SU-DHL-6 (cell line): ENCODE measurements around the gene XYLT1.

Experiments
- EZH2phosphoT487 ChIP-seq: fragments of 200-600 bp; sonication (generic), shearing (Covaris generic); conservative IDR thresholded peaks from 2 replicates; pipeline ENCODE4 v1.6.1; 2018; ENCODE audit warnings: mild to moderate bottlenecking, antibody characterized with exemption, low read length, moderate library complexity, mixed read lengths
- TF ChIP-seq, protein P1 (sequence below): fragments of 200-600 bp; sonication (generic); IDR thresholded peaks from one replicate; pipeline ENCODE4 v1.5.1; 2017; ENCODE audit warnings: antibody characterized with exemption, mild to moderate bottlenecking, low read length, moderate library complexity; ENCODE audit not compliant: insufficient read depth, poor library complexity, severe bottlenecking

DNA sequence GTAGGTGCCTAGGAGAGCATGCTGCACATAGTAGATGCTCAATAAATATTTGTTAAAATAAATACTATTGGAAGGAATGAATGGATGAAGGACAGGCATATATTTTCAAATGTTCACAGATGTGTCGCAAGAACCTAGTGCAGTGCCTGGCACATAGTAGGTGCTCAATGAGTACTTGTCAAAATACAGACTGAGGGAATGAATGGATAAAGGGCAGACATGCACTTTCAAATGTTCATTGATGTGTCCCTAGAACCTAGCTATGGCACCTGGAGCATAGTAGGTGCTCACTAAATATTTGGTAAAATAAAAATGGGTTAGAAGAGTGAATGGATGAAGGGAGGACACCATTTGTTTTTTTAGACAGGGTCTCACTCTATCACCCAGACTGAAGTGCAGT lies 26.1 kb downstream of the XYLT1 start:
- TF ChIP-seq, protein P1, sequence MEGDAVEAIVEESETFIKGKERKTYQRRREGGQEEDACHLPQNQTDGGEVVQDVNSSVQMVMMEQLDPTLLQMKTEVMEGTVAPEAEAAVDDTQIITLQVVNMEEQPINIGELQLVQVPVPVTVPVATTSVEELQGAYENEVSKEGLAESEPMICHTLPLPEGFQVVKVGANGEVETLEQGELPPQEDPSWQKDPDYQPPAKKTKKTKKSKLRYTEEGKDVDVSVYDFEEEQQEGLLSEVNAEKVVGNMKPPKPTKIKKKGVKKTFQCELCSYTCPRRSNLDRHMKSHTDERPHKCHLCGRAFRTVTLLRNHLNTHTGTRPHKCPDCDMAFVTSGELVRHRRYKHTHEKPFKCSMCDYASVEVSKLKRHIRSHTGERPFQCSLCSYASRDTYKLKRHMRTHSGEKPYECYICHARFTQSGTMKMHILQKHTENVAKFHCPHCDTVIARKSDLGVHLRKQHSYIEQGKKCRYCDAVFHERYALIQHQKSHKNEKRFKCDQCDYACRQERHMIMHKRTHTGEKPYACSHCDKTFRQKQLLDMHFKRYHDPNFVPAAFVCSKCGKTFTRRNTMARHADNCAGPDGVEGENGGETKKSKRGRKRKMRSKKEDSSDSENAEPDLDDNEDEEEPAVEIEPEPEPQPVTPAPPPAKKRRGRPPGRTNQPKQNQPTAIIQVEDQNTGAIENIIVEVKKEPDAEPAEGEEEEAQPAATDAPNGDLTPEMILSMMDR = no peak
- TF ChIP-seq EZH2phosphoT487 = no peak
